ENCODE results near the gene ENOSF1. TPM values are rescaled to one million over a fixed set of nuclear protein-coding genes. Genes with fewer than 3 reads are reported as not detected.

Gene ENOSF1
- total and polyA plus RNA-seq, 8 donors = 24.0 to 114 (median 70.5) TPM

DNA sequence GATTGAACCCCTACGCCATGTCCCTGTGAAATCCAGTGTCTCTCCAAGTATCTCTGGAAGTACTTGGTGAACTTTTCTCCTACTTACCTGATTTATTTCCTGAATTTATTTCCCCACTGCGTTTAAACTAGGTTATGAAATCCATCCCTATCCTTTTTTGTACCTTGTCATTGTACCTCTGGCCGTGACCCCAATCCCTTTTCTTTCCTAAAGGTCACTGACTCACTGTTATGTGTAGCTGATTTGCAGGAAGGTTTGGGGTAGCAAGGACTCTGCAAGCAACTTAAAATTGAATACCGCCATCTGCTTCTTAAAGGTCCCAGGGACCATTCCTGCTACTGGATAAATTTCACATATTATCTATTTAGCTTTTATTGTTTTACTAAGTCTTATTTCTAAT, 4.6 kb upstream of the ENOSF1 start:
- Histone ChIP-seq H3K4me1 (peaks cover 0 to 7% (median 2%) of the 10 kb centered on the region in 4 donors), H3K9me3 (no peaks in the 10 kb centered on the region), H3K27ac (no peak overlapping the region), H3K36me3 (no peaks in the 10 kb centered on the region), H3K4me3 (no peak overlapping the region), H3K27me3 (no peaks in the 10 kb centered on the region)
- WGBS, 5 donors = 89 to 94% (median 91%) methylated on average over 4 of the region's 4 CpGs
- no peak for DNase-seq
- intact Hi-C loops (cut with DNase I; ENCODE audit: low total_unique reads) = no loop called here
- TF ChIP-seq POLR2A (IDR thresholded peaks at IDR 0.05) = no peak
- no peak for TF ChIP-seq POLR2AphosphoS5 (IDR thresholded peaks at IDR 0.05)
- TF ChIP-seq, protein P1, sequence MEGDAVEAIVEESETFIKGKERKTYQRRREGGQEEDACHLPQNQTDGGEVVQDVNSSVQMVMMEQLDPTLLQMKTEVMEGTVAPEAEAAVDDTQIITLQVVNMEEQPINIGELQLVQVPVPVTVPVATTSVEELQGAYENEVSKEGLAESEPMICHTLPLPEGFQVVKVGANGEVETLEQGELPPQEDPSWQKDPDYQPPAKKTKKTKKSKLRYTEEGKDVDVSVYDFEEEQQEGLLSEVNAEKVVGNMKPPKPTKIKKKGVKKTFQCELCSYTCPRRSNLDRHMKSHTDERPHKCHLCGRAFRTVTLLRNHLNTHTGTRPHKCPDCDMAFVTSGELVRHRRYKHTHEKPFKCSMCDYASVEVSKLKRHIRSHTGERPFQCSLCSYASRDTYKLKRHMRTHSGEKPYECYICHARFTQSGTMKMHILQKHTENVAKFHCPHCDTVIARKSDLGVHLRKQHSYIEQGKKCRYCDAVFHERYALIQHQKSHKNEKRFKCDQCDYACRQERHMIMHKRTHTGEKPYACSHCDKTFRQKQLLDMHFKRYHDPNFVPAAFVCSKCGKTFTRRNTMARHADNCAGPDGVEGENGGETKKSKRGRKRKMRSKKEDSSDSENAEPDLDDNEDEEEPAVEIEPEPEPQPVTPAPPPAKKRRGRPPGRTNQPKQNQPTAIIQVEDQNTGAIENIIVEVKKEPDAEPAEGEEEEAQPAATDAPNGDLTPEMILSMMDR (IDR thresholded peaks at IDR 0.05) = no peak
- no peak for TF ChIP-seq EP300 (IDR thresholded peaks at IDR 0.05)

- 73 to 89% (median 76%) methylated on average over 1 of the region's 1 CpG for WGBS, 5 donors
- Histone ChIP-seq H3K4me3 (no peak overlapping the region), H3K4me1 (peaks cover 8 to 17% (median 12%) of the 10 kb centered on the region in 4 donors), H3K36me3 (no peaks in the 10 kb centered on the region), H3K9me3 (no peaks in the 10 kb centered on the region), H3K27me3 (no peaks in the 10 kb centered on the region), H3K27ac (no peak overlapping the region)
- DNase-seq = no peak
- TF ChIP-seq, protein P1 (IDR thresholded peaks at IDR 0.05) = no peak
- intact Hi-C loops (cut with DNase I; ENCODE audit: low total_unique reads) = no loop called here
Observed at GRCh38 chr18:715626-716025, 3.2 kb upstream of the ENOSF1 start.

DNA sequence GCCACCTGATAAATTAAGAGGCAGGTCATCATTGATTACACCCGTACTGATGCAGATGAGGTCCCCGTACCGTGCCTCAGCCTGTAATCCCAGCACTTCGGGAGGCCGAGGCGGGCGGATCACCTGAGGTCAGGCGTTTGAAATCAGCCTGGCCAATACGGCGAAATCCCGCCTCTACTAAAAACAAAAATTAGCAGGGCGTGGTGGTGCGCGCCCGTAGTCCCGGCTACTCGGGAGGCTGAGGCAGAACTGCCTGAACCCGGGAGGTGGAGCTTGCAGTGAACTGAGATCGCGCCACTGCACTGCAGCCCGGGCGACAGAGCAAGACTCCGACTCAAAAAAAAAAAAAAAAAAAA, 683 bp upstream of the ENOSF1 start:
- H3K4me1 ChIP-seq = peaks cover 8 to 30% (median 19%) of the 10 kb centered on the region in 4 donors
- no peaks in the 10 kb centered on the region for H3K27me3 ChIP-seq
- H3K4me3 ChIP-seq = peak overlapping the region; percentile 56 to 81 (median 70)
- intact Hi-C loops (cut with DNase I; ENCODE audit: low total_unique reads) = no loop called here
- peaks cover 0 to 8% (median 8%) of the 10 kb centered on the region in 4 donors for H3K36me3 ChIP-seq
- H3K27ac ChIP-seq = peak overlapping the region; percentile 71 to 92 (median 89)
- TF ChIP-seq EP300 (IDR thresholded peaks at IDR 0.05) (no peak), POLR2AphosphoS5 (IDR thresholded peaks at IDR 0.05) (no peak)
- TF ChIP-seq, protein P1 (IDR thresholded peaks at IDR 0.05) = no peak
- no peaks in the 10 kb centered on the region for H3K9me3 ChIP-seq
- 59 to 94% (median 79%) methylated on average over 15 to 23 of the region's 23 CpGs for WGBS, 5 donors
- DNase-seq = no peak

- H3K27me3 ChIP-seq = no peaks in the 10 kb centered on the region
- no peaks in the 10 kb centered on the region for H3K9me3 ChIP-seq
- peak; percentile 72 to 90 for DNase-seq
- peak overlapping the region; percentile 56 to 81 (median 70) for H3K4me3 ChIP-seq
- WGBS, 5 donors = 0 to 1% (median 0%) methylated on average over 28 to 42 of the region's 42 CpGs
- peak overlapping the region; percentile 71 to 91 (median 89) for H3K27ac ChIP-seq
- no peak for TF ChIP-seq EP300 (IDR thresholded peaks at IDR 0.05)
- no peak for TF ChIP-seq POLR2A (IDR thresholded peaks at IDR 0.05)
- peak; percentile 66 to 84 (median 75) for TF ChIP-seq POLR2AphosphoS5 (IDR thresholded peaks at IDR 0.05)
- H3K36me3 ChIP-seq = peaks cover 0 to 11% (median 10%) of the 10 kb centered on the region in 4 donors
- H3K4me1 ChIP-seq = peaks cover 8 to 30% (median 19%) of the 10 kb centered on the region in 4 donors
- intact Hi-C loops (cut with DNase I; ENCODE audit: low total_unique reads) = no loop called here
Observed at GRCh38 chr18:711657-712400, 601 bp downstream of the ENOSF1 start.

DNA sequence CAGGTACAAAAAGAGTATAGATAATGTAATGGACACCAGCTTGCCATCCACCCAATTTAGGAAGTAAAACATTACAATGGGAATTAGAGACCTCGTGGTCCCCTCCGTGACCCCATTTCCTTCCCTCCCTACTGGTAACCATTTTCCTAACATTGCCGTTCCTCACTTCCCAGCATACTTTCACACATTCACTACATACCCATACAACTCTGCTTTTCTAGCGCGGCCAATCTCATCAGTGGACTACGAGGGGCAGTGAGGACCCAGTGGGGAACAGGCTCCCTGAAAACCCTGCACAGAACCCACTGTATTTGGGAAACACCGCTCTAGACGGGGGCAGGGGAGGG, 1.1 kb downstream of the ENOSF1 start:
- no peaks in the 10 kb centered on the region for H3K27me3 ChIP-seq
- no peaks in the 10 kb centered on the region for H3K9me3 ChIP-seq
- no peak for TF ChIP-seq POLR2A (IDR thresholded peaks at IDR 0.05)
- TF ChIP-seq POLR2AphosphoS5 (IDR thresholded peaks at IDR 0.05) = no peak
- TF ChIP-seq, protein P1 (IDR thresholded peaks at IDR 0.05) = no peak
- TF ChIP-seq EP300 (IDR thresholded peaks at IDR 0.05) = no peak
- WGBS, 5 donors = 5 to 10% (median 7%) methylated on average over 8 of the region's 8 CpGs
- H3K36me3 ChIP-seq = peaks cover 0 to 15% (median 11%) of the 10 kb centered on the region in 4 donors
- peak in 1 of 2 donors; percentile 60 for DNase-seq
- intact Hi-C loops (cut with DNase I; ENCODE audit: low total_unique reads) = no loop called here
- H3K4me3 ChIP-seq = peak overlapping the region; percentile 56 to 81 (median 70)
- H3K27ac ChIP-seq = peak overlapping the region; percentile 29 to 90 (median 85)
- H3K4me1 ChIP-seq = peaks cover 8 to 30% (median 19%) of the 10 kb centered on the region in 4 donors

Data from stomach (tissue), 9 donors.